GM23338 (cell line): ENCODE results near the gene GLS.

Experiments
- CREB1 ChIP-seq: fragments of 250-450 bp; sonication (Bioruptor Pico); IDR thresholded peaks from 2 replicates; pipeline ENCODE4 v1.5.0; 2020; ENCODE audit warnings: low read depth, mild to moderate bottlenecking, moderate library complexity
- EZH2 ChIP-seq: fragments of 200-600 bp; sonication (generic); IDR thresholded peaks from one replicate; pipeline ENCODE4 v1.8.0; 2017; ENCODE audit warnings: antibody characterized with exemption, mild to moderate bottlenecking, low read depth; ENCODE audit not compliant: unreplicated experiment
- EZH2phosphoT487 ChIP-seq: fragments of 200-600 bp; sonication (generic); IDR thresholded peaks from one replicate; pipeline ENCODE4 v1.8.1; 2018; ENCODE audit warnings: antibody characterized with exemption; ENCODE audit not compliant: unreplicated experiment
- JUNB ChIP-seq: IDR thresholded peaks from one replicate; pipeline ENCODE4 v1.6.1; 2016; ENCODE audit warnings: antibody characterized with exemption; ENCODE audit not compliant: unreplicated experiment
- NANOG ChIP-seq: IDR thresholded peaks from 2 replicates; pipeline ENCODE4 v1.6.1; 2016; ENCODE audit warnings: antibody characterized with exemption, borderline replicate concordance
- POLR2AphosphoS5 ChIP-seq: IDR thresholded peaks from 2 replicates; pipeline ENCODE4 v1.6.1; 2016; ENCODE audit warnings: antibody characterized with exemption, low read depth
- STAT1 ChIP-seq: IDR thresholded peaks from one replicate; pipeline ENCODE4 v1.6.1; 2016; ENCODE audit warnings: antibody characterized with exemption; ENCODE audit not compliant: unreplicated experiment
- ZNF114 ChIP-seq: fragments of 250-450 bp; sonication (Bioruptor Pico); IDR thresholded peaks from 2 replicates; pipeline ENCODE4 v1.5.0; 2020; ENCODE audit warnings: mild to moderate bottlenecking, moderate library complexity
- ZNF331 ChIP-seq: fragments of 250-450 bp; sonication (Bioruptor Pico); IDR thresholded peaks from 2 replicates; pipeline ENCODE4 v1.5.0; 2020; ENCODE audit warnings: low read depth, mild to moderate bottlenecking, moderate library complexity
- TF ChIP-seq, protein P1 (sequence below), 2 experiments: fragments of 200-600 bp in 1 of 2; sonication (generic) in 1 of 2; conservative IDR thresholded peaks; 2 replicates each; pipeline versions ENCODE4 v1.5.1 to v1.6.1; 2016 to 2017; ENCODE audit warnings: antibody characterized with exemption in 2 of 2, low read depth in 2 of 2, mild to moderate bottlenecking in 2 of 2, moderate library complexity in 1 of 2
- TF ChIP-seq, protein P2 (sequence below): IDR thresholded peaks from one replicate; pipeline ENCODE4 v1.6.1; 2018; ENCODE audit warnings: antibody characterized with exemption; ENCODE audit not compliant: unreplicated experiment
- TF ChIP-seq, protein P3 (sequence below): IDR thresholded peaks from 2 replicates; pipeline ENCODE4 v1.6.1; 2016; ENCODE audit warnings: antibody characterized with exemption

DNA sequence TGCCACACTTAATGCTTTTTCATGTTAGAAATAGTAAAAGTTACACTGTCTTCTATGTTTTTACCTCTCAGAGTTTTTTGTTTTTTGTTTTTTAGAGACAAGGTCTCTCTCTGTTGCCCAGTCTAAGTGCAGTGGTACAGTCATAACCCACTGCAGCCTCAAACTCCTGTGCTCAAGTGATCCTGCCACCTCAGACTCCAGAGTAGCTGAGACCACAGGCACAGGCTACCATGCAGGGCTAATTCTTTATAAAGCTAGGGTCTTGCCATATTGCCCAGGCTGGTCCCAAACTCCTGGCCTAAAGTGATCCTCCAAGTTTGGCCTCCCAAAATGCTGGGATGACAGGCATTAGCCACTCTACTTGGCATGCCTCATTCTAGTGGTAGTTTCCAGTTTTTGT lies 33.1 kb downstream of the GLS start:
- TF ChIP-seq, protein P1, sequence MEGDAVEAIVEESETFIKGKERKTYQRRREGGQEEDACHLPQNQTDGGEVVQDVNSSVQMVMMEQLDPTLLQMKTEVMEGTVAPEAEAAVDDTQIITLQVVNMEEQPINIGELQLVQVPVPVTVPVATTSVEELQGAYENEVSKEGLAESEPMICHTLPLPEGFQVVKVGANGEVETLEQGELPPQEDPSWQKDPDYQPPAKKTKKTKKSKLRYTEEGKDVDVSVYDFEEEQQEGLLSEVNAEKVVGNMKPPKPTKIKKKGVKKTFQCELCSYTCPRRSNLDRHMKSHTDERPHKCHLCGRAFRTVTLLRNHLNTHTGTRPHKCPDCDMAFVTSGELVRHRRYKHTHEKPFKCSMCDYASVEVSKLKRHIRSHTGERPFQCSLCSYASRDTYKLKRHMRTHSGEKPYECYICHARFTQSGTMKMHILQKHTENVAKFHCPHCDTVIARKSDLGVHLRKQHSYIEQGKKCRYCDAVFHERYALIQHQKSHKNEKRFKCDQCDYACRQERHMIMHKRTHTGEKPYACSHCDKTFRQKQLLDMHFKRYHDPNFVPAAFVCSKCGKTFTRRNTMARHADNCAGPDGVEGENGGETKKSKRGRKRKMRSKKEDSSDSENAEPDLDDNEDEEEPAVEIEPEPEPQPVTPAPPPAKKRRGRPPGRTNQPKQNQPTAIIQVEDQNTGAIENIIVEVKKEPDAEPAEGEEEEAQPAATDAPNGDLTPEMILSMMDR (conservative IDR thresholded peaks at IDR 0.05; ENCODE audit: low read depth in 2 of 2): no peak
- TF ChIP-seq POLR2AphosphoS5 (no peak), EZH2 (no peak), JUNB (no peak), STAT1 (no peak), CREB1 (CRISPR knock-in tag) (no peak), EZH2phosphoT487 (no peak), ZNF114 (no peak), NANOG (no peak), ZNF331 (CRISPR knock-in tag) (no peak)
- TF ChIP-seq, protein P2, sequence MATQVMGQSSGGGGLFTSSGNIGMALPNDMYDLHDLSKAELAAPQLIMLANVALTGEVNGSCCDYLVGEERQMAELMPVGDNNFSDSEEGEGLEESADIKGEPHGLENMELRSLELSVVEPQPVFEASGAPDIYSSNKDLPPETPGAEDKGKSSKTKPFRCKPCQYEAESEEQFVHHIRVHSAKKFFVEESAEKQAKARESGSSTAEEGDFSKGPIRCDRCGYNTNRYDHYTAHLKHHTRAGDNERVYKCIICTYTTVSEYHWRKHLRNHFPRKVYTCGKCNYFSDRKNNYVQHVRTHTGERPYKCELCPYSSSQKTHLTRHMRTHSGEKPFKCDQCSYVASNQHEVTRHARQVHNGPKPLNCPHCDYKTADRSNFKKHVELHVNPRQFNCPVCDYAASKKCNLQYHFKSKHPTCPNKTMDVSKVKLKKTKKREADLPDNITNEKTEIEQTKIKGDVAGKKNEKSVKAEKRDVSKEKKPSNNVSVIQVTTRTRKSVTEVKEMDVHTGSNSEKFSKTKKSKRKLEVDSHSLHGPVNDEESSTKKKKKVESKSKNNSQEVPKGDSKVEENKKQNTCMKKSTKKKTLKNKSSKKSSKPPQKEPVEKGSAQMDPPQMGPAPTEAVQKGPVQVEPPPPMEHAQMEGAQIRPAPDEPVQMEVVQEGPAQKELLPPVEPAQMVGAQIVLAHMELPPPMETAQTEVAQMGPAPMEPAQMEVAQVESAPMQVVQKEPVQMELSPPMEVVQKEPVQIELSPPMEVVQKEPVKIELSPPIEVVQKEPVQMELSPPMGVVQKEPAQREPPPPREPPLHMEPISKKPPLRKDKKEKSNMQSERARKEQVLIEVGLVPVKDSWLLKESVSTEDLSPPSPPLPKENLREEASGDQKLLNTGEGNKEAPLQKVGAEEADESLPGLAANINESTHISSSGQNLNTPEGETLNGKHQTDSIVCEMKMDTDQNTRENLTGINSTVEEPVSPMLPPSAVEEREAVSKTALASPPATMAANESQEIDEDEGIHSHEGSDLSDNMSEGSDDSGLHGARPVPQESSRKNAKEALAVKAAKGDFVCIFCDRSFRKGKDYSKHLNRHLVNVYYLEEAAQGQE: no peak
- TF ChIP-seq, protein P3, sequence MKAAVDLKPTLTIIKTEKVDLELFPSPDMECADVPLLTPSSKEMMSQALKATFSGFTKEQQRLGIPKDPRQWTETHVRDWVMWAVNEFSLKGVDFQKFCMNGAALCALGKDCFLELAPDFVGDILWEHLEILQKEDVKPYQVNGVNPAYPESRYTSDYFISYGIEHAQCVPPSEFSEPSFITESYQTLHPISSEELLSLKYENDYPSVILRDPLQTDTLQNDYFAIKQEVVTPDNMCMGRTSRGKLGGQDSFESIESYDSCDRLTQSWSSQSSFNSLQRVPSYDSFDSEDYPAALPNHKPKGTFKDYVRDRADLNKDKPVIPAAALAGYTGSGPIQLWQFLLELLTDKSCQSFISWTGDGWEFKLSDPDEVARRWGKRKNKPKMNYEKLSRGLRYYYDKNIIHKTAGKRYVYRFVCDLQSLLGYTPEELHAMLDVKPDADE: no peak
